Upper lobe of right lung (tissue), 1 donor: ENCODE results near the gene SIX1. TPM values are rescaled to one million over a fixed set of nuclear protein-coding genes. Genes with fewer than 3 reads are reported as not detected.
A peak's percentile ranks its signal among the peaks of the same experiment; 100 is the strongest.

Source experiments
- ATAC-seq: fragments of 200-7000 bp; cut with Tn5 transposase; one replicate; pipeline ENCODE4 v1.9.1; 2020; ENCODE audit warnings: mild to moderate bottlenecking, moderate library complexity
- DNase-seq: peaks from one replicate; pipeline ENCODE4 v3.0.0-alpha.2; 2020
- H3K27ac ChIP-seq: fragments of 200-600 bp; one replicate; pipeline ENCODE4 v1.8.0; 2022
- H3K27me3 ChIP-seq: fragments of 200-600 bp; one replicate; pipeline ENCODE4 v1.8.0; 2022; ENCODE audit warnings: mild to moderate bottlenecking
- H3K36me3 ChIP-seq: fragments of 200-600 bp; one replicate; pipeline ENCODE4 v1.8.0; 2022
- H3K4me1 ChIP-seq: fragments of 200-600 bp; one replicate; pipeline ENCODE4 v1.8.0; 2022
- H3K4me3 ChIP-seq: fragments of 200-600 bp; one replicate; pipeline ENCODE4 v1.8.0; 2022; ENCODE audit warnings: mild to moderate bottlenecking
- H3K9me3 ChIP-seq: fragments of 200-600 bp; one replicate; pipeline ENCODE4 v1.8.0; 2022
- CTCF ChIP-seq: fragments of 200-600 bp; IDR thresholded peaks from one replicate; pipeline ENCODE4 v1.8.0; 2022; ENCODE audit warnings: antibody characterized with exemption
- intact Hi-C: fragments of 100-400 bp; cut with DNase I; formaldehyde crosslinking; loops from one replicate; pipeline ENCODE4 v1.11.0; 2022
- long read RNA-seq: library from polyadenylated mRNA; unstranded; transcript quantifications from one replicate; pipeline ENCODE4 v2.0.0, GENCODE V29; 2021
- total RNA-seq: library from RNA; stranded (reverse); fragmentation: NEBNext Ultra II Directional; extraction: Animal tissue kit (Norgen Biotek cat#: 25700); gene quantifications from one replicate; pipeline ENCODE4 v1.2.1, GENCODE V29; 2021
- donor health status: DM: no; HTN: yes; CAD: no; lungs with severe emphysema.

SIX1 gene
- total RNA-seq: 0.14 TPM
- long read RNA-seq, partial matches to known transcripts: 0 of 1 reads
- long read RNA-seq, other reads (novel, unspliced or antisense): 0 of 1 reads

- TF ChIP-seq CTCF: no peak
- Histone ChIP-seq H3K4me3 (peak within 1 kb of the TSS; percentile 51), H3K9me3 (no peaks in the 10 kb centered on the region), H3K27ac (no peak within 1 kb of the TSS), H3K27me3 (peaks cover 98% of the 10 kb centered on the region), H3K36me3 (no peaks in the 10 kb centered on the region), H3K4me1 (peaks cover 36% of the 10 kb centered on the region)
- DNase-seq (peak; percentile 77), ATAC-seq (peak; percentile 90)
- intact Hi-C loops: no loop called here
Observed at GRCh38 chr14:60648934-60649874, at the start of gene SIX1. Gene SIX1 (minus strand): TSS chr14:60649477. CDS start chr14:60649189, 288 bp downstream.

GRCh38 chr14:60695327-60695726 lies 46.0 kb upstream of the SIX1 start:
- Histone ChIP-seq H3K4me1 (no peaks in the 10 kb centered on the region), H3K36me3 (no peaks in the 10 kb centered on the region), H3K9me3 (no peaks in the 10 kb centered on the region), H3K4me3 (no peak overlapping the region), H3K27ac (no peak overlapping the region), H3K27me3 (no peaks in the 10 kb centered on the region)
- DNase-seq (no peak), ATAC-seq (no peak)
- no peak for TF ChIP-seq CTCF
- intact Hi-C loops: no loop called here

GRCh38 chr14:60691383-60692113 lies 42.3 kb upstream of the SIX1 start:
- ATAC-seq: no peak
- Histone ChIP-seq H3K27me3 (no peaks in the 10 kb centered on the region), H3K4me3 (no peak overlapping the region), H3K36me3 (no peaks in the 10 kb centered on the region), H3K9me3 (no peaks in the 10 kb centered on the region), H3K4me1 (no peaks in the 10 kb centered on the region), H3K27ac (no peak overlapping the region)
- TF ChIP-seq CTCF: no peak
- no peak for DNase-seq
- intact Hi-C loops: no loop called here

GRCh38 chr14:60686865-60687264 lies 37.6 kb upstream of the SIX1 start:
- TF ChIP-seq CTCF: no peak
- H3K9me3 ChIP-seq: no peaks in the 10 kb centered on the region
- intact Hi-C loops: no loop called here
- no peaks in the 10 kb centered on the region for H3K36me3 ChIP-seq
- no peak for DNase-seq
- no peak overlapping the region for H3K4me3 ChIP-seq
- no peak overlapping the region for H3K27ac ChIP-seq
- ATAC-seq: no peak
- H3K27me3 ChIP-seq: peaks cover 5% of the 10 kb centered on the region
- H3K4me1 ChIP-seq: no peaks in the 10 kb centered on the region

- Histone ChIP-seq H3K4me3 (no peak overlapping the region), H3K4me1 (no peaks in the 10 kb centered on the region), H3K9me3 (no peaks in the 10 kb centered on the region), H3K36me3 (no peaks in the 10 kb centered on the region), H3K27me3 (peaks cover 5% of the 10 kb centered on the region), H3K27ac (no peak overlapping the region)
- no peak for TF ChIP-seq CTCF
- DNase-seq: no peak
- intact Hi-C loops: no loop called here
- no peak for ATAC-seq
Observed at GRCh38 chr14:60684203-60684602, 34.9 kb upstream of the SIX1 start.
